Stimulated activated CD8-positive, alpha-beta memory T cell treated with anti-CD3 and anti-CD28 coated beads, Interleukin-15, amount 100 ng/mL, for 1 hour (primary cell): ENCODE results near the gene AXIN1.
"Not testable (repeated sequence)": the region's sequence is repeated elsewhere in the genome, so short reads cannot be mapped to it uniquely, and the experiment has no call there.

Source experiments
- DNase-seq: peaks from one replicate; pipeline ENCODE4 v3.0.0-alpha.2; 2020; ENCODE audit warnings: low read depth

Gene AXIN1

DNA sequence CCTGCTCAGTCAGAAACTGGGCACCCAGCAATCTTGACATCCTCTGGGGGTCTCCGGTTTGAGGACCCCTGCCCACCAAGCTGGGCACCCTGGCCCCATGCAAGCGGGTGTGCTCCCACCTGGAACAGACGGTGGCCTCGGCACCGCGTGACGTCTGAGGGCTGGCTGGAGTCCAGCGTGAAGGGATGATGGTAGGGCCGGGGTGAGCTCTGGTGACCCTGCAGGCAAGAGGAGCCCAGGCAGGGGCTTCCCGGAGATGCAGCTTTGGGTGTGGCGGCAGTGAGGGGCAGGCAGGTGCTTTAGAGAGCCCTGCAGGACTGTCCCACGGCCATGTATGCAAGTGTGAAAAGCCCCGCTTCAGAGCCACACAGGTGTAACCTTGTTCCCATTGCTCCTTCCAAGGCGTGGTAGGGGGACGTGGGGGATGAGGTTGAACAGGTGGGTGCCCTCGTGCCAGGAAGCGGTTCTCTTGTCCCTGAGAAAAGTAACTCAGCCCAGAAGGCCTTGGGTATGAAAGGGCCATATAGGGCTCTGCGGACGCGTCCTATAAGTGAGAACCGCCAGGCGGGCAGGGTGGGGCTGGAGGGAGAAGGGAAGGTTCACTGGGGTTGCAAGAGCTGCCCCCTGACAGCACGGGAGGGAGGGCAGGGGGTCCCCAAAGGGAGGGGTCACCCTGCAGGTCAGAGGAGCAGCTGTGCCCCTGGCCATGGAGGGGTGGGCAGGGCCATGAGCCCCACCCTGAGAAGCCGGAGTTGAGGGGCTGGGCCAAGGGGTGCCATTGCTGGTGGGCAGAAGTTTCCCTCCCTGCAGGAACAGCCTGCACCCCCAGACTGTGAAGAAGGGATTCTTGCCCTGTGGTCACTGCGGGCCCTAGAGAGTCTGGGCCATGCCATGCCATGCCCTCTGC, 86.0 kb downstream of the AXIN1 start:
- no peak for DNase-seq

DNA sequence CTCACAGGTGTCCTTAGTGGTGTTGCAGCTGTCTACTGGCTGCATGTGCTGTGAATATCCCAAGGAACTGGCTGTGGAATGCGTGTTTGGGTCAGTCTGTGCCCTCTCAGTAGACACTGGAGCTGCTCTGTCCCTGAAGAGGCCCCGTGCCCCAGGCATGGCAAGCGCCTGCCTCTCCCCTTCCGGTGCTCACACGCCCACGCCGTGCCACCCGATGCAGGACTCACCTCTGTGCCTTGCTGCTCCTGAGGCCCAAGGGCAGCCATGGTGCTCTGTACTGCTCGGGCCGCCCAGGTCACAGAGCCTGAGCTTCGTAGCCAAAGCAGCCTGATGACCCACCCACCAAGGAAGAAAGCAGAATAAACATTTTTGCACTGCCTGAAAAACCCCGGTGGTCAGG, 86.8 kb downstream of the AXIN1 start:
- DNase-seq = no peak

DNA sequence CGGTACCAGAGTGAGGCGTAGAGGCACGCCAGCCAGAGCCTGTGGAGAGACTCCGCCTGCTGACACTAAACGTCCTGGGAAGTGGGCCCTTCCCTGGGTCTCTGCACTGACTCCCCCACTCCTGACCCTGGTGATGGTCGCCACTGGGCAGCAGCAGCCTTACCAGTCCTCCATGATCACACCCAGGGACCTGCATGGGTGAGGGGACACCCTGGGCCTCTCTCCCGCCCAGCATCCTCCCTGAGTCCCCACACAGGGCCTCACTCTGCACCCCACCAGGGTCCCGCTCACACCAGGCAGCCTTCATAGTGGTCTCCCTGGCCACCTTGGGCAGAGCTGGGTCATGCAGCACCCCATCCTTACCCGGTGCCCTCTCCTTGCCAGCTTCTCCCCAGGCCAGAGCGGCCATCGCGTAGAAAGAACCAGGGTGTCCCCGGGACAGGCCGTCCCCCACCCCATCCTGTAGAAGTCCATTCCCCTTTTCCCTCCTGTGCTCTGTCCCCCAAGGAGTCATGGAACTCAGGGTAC, 87.5 kb downstream of the AXIN1 start:
- DNase-seq = no peak

DNA sequence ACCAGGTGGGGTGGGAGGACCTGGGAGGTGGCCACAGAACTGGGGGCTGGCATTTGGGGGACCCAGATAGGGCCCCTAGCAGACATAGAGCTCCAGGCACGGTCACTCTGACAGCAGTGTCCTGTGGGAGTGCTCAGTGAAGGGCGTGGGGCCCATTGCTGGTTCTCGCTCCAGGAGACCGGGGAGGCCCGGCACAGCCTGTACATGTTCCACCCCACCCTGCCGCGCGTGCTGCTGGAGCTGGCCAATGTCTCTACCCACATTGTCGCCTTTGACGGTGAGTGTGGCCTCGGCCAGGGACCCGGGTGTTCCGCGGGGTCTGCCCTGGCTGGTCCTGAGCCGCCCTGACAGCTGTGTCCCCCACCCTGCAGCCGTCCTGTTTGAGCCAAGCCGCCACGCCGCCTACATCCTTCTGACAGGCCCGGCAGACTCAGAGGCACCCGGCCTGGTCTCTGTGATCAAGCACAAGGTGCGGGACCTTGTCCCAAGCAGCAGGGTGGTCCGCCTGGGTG, 88.0 kb downstream of the AXIN1 start:
- DNase-seq = no peak

DNA sequence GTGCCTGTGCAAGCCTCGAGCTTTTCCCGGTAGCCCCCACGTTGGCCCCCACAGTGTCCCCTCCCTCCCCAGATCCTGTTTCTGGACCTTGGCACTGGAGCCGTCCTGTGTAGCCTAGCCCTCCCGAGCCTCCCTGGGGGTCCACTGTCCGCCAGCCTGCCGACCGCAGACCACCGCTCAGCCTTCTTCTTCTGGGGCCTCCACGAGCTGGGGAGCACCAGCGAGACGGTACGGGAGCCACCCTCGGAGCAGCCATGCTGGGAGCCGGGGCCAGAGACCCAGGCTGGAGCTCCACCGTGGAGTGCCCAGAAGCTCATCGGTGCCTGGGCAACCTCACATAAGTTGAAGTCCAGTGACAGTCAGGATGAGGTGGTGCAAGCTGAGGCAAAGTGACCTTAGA, 88.6 kb downstream of the AXIN1 start:
- no peak for DNase-seq

DNA sequence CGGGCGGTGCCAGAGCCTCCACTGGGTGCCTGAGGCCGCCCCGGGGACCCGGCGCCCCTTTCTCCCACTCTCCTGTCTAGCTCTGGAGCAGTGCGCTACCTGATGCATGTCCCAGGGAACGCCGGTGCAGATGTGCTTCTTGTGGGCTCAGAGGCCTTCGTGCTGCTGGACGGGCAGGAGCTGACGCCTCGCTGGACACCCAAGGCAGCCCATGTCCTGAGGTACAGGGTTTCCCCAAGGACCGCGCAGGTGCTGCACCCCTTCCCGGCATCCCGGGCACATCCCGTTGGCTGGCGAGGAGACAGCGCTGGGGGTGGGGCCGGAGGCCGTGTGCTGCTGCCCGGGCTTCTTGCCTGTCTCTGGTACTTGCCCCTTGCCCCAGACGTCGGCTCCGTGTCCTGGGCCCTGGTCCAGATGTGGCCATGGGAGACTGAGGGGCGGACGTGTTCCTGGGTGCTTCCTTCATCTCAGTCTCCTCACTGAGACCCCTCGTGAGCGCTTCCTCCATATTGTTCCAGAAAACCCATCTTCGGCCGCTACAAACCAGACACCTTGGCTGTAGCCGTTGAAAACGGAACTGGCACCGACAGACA, 89.2 kb downstream of the AXIN1 start:
- DNase-seq = no peak

- no peak for DNase-seq
These were observed 90.3 kb downstream of the AXIN1 start for GRCh38 chr16:262121-262745.

- DNase-seq = no peak
These were observed 91.4 kb downstream of the AXIN1 start for GRCh38 chr16:261031-261691.

DNA sequence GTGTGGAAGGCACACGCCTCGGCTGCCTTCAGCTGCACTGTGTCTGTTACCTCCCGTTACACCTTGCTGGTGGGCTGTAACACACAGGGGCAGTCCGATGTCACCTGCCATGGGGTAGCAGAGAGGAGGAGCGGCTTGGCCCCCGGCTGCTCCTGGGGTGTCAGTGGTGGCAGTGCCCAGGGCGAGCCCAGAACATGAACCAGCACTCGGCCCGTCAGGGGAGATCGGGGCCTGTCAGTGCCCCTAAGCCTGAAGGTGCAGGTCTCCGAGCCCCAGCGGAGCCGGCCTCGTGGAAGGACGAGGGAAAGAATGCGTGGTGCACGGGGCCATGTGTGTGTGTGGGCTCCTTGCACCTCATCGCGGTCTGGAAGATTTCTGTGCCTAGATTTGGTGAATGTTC, 92.2 kb downstream of the AXIN1 start:
- DNase-seq = no peak

DNA sequence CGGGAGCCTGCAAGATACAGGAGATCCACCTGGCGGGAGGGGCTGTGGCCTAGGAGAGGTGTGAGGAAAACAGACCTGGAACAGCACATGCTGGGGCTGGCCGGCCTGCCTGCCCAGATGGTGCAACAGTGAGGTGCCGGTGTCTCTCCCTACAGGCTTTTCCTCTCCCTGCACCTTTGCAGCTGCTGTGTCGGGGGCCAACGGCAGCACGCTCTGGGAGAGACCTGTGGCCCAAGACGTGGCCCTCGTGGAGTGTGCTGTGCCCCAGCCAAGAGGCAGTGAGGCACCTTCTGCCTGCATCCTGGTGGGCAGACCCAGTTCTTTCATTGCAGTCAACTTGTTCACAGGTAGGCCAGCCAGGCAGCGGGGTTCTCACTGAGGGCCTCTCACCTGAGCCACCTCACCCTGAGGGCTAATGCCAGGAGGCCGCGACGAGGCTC, 92.7 kb downstream of the AXIN1 start:
- DNase-seq = no peak

DNA sequence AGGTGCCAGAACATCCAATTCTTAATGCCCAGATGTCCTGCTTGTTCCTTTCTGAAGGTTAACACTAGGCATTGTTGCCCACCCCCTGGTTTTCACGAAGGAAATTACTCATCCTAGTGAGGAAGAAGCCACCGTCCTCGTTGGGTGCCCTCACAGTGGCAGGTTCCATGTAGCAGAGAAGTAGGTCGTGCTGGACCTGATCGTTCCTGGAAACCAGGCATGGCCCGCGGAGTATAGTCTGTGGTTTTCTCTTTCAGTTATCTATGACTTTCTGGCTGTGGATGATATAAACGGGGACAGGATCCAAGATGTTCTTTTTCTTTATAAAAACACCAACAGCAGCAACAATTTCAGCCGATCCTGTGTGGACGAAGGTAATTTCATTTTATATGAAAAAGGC, 93.3 kb downstream of the AXIN1 start:
- no peak for DNase-seq

DNA sequence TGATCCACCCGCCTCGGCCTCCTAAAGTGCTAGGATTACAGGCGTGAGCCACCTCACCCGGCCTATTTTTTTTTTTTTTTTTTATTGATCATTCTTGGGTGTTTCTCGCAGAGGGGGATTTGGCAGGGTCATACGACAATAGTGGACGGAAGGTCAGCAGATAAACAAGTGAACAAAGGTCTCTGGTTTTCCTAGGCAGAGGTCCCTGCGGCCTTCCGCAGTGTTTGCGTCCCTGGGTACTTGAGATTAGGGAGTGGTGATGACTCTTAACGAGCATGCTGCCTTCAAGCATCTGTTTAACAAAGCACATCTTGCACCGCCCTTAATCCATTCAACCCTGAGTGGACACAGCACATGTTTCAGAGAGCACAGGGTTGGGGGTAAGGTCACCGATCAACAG, 94.4 kb downstream of the AXIN1 start:
- DNase-seq = not testable (repeated sequence)

GRCh38 chr16:255183-255582, 97.3 kb downstream of the AXIN1 start:
- DNase-seq = no peak

DNA sequence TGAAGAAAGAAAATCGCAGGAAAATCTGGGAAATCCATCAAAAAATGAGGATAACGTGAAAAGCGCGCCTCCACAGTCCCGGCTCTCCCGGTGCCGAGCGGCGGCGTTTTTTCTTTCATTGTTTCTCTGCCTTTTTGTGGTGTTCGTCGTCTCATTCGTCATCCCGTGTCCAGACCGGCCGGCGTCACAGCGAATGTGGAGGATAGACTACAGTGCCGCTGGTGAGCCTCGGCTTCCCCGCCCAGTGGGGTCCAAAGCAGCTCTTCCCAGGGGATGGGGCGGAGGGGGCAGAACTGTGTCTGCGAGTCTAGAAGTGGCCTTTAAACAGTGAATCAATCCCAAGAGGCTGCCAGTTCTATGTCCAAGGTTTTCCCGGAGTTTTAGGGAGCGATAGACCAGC, 98.1 kb downstream of the AXIN1 start:
- no peak for DNase-seq

DNA sequence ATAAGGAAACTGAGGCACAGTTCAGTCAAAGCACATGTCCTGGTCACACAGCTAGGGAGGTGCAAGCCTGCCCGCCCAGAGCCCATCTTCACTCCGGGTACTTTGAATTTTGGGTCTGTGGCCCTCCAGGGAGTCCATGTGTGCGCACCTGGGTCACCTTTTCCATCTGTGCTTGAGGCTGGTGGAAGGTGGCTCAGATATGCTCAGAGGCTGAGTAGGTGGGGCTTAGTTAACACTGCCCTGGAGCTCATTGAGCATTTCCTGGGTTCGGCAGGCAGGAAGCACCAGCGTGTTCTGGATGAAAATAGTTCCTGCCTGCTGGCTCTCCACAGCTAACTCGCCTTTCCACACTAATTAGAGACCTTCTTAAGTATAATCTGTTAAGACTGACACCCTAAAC, 98.7 kb downstream of the AXIN1 start:
- DNase-seq = no peak

- DNase-seq = no peak
These were observed 99.9 kb downstream of the AXIN1 start for GRCh38 chr16:252366-253337.

- DNase-seq = no peak
These were observed 103.1 kb downstream of the AXIN1 start for GRCh38 chr16:249431-249830.

DNA sequence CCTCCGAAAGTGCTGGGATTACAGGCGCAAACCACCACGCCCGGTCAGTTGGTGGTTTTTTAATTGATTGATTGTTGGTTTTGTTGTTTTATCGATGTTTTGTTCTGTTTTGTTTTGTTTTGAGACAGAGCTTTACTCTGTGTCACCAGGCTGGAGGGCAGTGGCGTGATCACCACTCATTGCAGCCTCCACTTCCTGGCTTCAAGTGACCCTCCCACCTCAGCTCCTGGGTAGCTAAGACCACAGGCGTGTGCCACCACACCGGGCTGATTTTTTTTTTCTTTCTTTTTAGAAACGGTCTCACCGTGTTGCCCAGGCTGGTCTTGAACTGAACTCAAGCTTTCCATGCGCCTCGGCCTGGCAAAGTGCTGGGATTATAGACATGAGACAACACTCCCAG, 105.5 kb downstream of the AXIN1 start:
- DNase-seq = no peak

DNA sequence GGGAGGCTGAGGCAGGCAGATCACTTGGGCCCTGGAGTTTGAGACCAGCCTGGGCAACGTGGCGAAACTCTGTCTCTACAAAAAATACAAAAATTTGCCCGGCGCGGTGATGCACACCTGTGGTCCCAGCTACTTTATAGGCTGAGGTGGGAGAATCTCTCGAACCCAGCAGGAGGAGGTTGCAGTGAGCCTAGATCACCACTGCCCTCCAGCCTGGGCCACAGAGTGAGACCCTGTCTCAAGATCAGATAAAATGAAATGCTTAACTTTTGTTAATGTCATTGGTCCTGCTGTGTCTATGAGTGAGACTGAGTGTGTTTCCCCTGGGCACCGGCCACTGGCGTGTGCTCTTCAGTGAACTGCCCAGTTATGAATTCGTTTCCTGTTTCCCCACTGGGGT, 107.4 kb downstream of the AXIN1 start:
- DNase-seq = no peak

- DNase-seq = no peak
These were observed 109.2 kb downstream of the AXIN1 start for GRCh38 chr16:243348-243747.

GRCh38 chr16:242281-242680, 110.2 kb downstream of the AXIN1 start:
- no peak for DNase-seq
